Mucosa of descending colon (tissue), 3 donors: ENCODE data around the gene PTAFR. TPM values are rescaled to one million over a fixed set of nuclear protein-coding genes. Genes with fewer than 3 reads are reported as not detected.
A peak's percentile ranks its signal among the peaks of the same experiment; 100 is the strongest.

Experiments used
- ATAC-seq: fragments of 200-7000 bp; cut with Tn5 transposase; one replicate; pipeline ENCODE4 v1.9.1; 2020; ENCODE audit warnings: mild to moderate bottlenecking, moderate library complexity
- DNase-seq, 3 donors: peaks; one replicate each; pipeline ENCODE4 v3.0.0-alpha.2; 2020
- H3K36me3 ChIP-seq: fragments of 200-600 bp; one replicate; pipeline ENCODE4 v1.8.0; 2021; ENCODE audit warnings: low read depth, mild to moderate bottlenecking
- H3K4me1 ChIP-seq: fragments of 200-600 bp; one replicate; pipeline ENCODE4 v1.8.0; 2021; ENCODE audit warnings: low read depth, mild to moderate bottlenecking
- H3K4me3 ChIP-seq: fragments of 200-600 bp; one replicate; pipeline ENCODE4 v1.8.0; 2021; ENCODE audit warnings: mild to moderate bottlenecking
- H3K9me3 ChIP-seq: fragments of 200-600 bp; one replicate; pipeline ENCODE4 v1.8.0; 2021; ENCODE audit warnings: mild to moderate bottlenecking
- CTCF ChIP-seq: fragments of 200-600 bp; IDR thresholded peaks from one replicate; pipeline ENCODE4 v1.8.0; 2022; ENCODE audit warnings: antibody characterized with exemption, mild to moderate bottlenecking
- intact Hi-C, 2 donors: fragments of 100-400 bp; cut with DNase I in 1 of 2; cut with micrococcal nuclease in 1 of 2; formaldehyde crosslinking; loops; one replicate each; pipeline versions ENCODE4 v1.11.0 to v1.11.1; 2022; cut with DNase I, micrococcal nuclease
- long read RNA-seq, 2 donors: library from polyadenylated mRNA; unstranded; transcript quantifications; one replicate each; pipeline ENCODE4 v2.0.0, GENCODE V29; 2019 to 2021
- total RNA-seq, 3 donors: library from RNA; stranded (reverse); fragmentation: NEBNext Ultra II Directional in 2 of 3; extraction: Animal tissue kit (Norgen Biotek cat#: 25700) in 2 of 3; gene quantifications; one replicate each; pipeline versions ENCODE4 v1.2.1 to v1.2.4, GENCODE V29; 2021 to 2023
- donor health status: DM: no; HTN: no; CAD: no; lungs with moderate emphysema.
- donor health status: DM: no; HTN: no; CAD: no.
- donor health status: DM: no; HTN: yes; CAD: no.

PTAFR gene, protein sequence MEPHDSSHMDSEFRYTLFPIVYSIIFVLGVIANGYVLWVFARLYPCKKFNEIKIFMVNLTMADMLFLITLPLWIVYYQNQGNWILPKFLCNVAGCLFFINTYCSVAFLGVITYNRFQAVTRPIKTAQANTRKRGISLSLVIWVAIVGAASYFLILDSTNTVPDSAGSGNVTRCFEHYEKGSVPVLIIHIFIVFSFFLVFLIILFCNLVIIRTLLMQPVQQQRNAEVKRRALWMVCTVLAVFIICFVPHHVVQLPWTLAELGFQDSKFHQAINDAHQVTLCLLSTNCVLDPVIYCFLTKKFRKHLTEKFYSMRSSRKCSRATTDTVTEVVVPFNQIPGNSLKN
- total RNA-seq, result 1 to 10 TPM; 2.4 to 4.8 (median 4.0) TPM
- long read RNA-seq, donor 1, full-length matches to known transcripts, result 2 of 7 reads
- long read RNA-seq, donor 1, partial matches to known transcripts, result 0 of 7 reads
- long read RNA-seq, donor 1, other reads (novel, unspliced or antisense), result 5 of 7 reads
- long read RNA-seq, donor 2, full-length matches to known transcripts, result 1 of 5 reads
- long read RNA-seq, donor 2, partial matches to known transcripts, result 0 of 5 reads
- long read RNA-seq, donor 2, other reads (novel, unspliced or antisense), result 4 of 5 reads

DNA sequence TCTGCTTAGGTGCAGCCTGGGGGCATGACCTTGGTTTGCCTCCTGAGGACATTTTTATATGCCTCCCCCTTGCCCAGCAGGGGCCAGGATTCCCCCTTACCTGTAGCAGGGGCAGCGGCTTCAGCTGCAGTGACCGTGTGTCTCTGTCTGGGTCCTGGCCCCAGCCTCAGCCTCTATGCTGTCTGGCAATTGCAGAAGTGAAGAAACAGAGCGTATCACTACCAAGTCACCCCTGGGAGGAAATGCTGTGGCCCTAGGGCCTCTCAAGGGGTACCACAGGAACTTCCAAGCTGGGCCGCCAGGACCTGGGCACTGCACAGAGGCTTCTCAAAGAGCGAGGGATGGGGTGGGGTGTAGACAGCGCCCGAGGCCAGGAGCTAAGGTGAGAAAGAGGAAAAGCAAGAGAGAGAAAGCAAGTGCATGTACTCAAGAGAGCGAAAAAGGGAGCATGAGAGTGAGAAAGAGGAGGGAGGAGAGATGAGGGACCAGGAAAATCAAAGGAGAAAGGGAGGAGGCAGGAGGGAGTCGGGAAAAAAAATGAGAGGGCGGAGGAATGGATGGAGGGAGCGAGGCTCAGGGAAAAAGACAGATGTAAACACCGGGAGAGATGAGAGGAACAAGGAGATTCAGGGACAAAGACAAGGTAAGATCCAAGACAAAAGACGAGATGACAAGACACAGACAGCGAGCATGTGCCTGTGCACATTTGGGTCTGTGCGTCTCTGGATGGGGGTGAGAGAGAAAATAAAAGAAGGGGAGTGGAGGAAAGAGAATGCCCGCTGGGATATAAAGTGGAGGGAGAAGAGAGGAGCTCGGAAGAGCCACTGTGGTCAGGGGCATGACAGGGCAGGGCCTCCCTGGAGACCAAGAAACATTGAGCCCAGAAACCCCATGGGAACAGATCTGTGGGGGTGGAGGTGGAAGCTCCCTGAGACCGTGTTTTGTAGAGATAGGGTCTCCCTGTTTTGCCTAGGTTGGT is at the start of gene PTAFR:
Gene PTAFR, minus strand, starts transcription at position 199 of the 979 bp plus-strand sequence. CDS start 25,669 bp downstream, outside the sequence.
- Histone ChIP-seq H3K9me3 (no peaks in the 10 kb centered on the region), H3K4me3 (no peak within 1 kb of the TSS), H3K36me3 (no peaks in the 10 kb centered on the region), H3K4me1 (peaks cover 21% of the 10 kb centered on the region)
- intact Hi-C loops, result no loop called here
- TF ChIP-seq CTCF, result no peak
- ATAC-seq, result peak; percentile 43
- no peak for DNase-seq

DNA sequence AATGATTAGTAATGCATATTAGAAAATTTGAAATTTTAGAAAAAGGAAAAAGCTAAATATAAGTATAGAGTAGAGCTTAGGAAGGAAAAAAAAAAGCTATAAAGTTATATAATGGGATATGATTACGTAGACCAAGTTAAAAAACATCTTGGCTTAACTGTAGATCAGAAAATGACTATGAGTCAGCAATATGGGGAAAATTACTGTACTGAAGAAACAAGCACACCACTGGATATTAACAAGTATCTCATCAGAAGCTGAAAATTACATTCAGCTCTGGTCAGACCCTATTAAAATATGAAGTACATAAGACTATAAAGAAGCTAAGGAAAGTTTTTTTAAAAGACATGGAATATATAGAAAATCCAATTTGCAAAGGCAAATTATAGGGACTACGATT is 36.8 kb upstream of the PTAFR start:
- Histone ChIP-seq H3K4me1 (no peaks in the 10 kb centered on the region), H3K9me3 (no peaks in the 10 kb centered on the region), H3K36me3 (no peaks in the 10 kb centered on the region), H3K4me3 (no peak overlapping the region)
- no peak for DNase-seq
- ATAC-seq, result no peak
- intact Hi-C loops, result no loop called here
- TF ChIP-seq CTCF, result no peak

GRCh38 chr1:28209700-28210099 is 33.2 kb upstream of the PTAFR start:
- Histone ChIP-seq H3K9me3 (no peaks in the 10 kb centered on the region), H3K36me3 (no peaks in the 10 kb centered on the region), H3K4me3 (no peak overlapping the region), H3K4me1 (no peaks in the 10 kb centered on the region)
- DNase-seq (no peak), ATAC-seq (no peak)
- intact Hi-C loops, result loop anchor here in 1 of 2 donors (2.0 kb wide), 1 partner anchor 119 kb away; no protein-coding TSS in a partner anchor
- TF ChIP-seq CTCF, result no peak

- DNase-seq (peak in 2 of 3 donors; percentile 53 to 85), ATAC-seq (peak; percentile 91)
- TF ChIP-seq CTCF, result peak; percentile 53
- Histone ChIP-seq H3K9me3 (no peaks in the 10 kb centered on the region), H3K36me3 (peaks cover under 1% of the 10 kb centered on the region), H3K4me3 (no peak overlapping the region), H3K4me1 (no peaks in the 10 kb centered on the region)
- intact Hi-C loops, result loop anchor here in 1 of 2 donors (2.0 kb wide), 1 partner anchor 118 kb away; no protein-coding TSS in a partner anchor
Observed at GRCh38 chr1:28208818-28209441, 32.4 kb upstream of the PTAFR start.

DNA sequence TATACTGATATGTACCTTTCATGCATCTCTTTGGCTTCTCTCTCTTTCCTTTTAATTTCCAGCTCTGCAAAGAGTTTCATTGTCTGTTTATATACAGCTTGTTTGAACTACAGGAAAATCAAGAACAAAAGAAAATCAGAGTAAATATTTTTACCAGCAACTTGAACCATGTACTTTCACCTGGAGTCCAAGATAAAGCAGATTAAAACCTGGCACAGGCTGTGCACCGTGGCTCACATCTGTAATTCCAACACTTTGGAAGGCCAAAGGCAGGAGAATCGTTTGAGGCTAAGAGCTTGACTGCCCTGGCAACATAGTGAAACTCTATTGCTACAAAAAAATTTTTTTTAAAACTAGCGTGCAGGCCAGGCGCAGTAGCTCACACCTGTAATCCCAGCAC is 28.8 kb upstream of the PTAFR start:
- no peak overlapping the region for H3K4me3 ChIP-seq
- no peak for TF ChIP-seq CTCF
- peaks cover 12% of the 10 kb centered on the region for H3K36me3 ChIP-seq
- H3K4me1 ChIP-seq, result no peaks in the 10 kb centered on the region
- H3K9me3 ChIP-seq, result no peaks in the 10 kb centered on the region
- DNase-seq, result no peak
- intact Hi-C loops, result no loop called here
- ATAC-seq, result no peak
